ENCODE data around the gene BHLHE40. TPM values are rescaled to one million over a fixed set of nuclear protein-coding genes. Genes with fewer than 3 reads are reported as not detected.
A peak's percentile ranks its signal among the peaks of the same experiment; 100 is the strongest.

Gene BHLHE40
- total and polyA plus RNA-seq, 2 donors: 21.9 to 30.1 TPM

DNA sequence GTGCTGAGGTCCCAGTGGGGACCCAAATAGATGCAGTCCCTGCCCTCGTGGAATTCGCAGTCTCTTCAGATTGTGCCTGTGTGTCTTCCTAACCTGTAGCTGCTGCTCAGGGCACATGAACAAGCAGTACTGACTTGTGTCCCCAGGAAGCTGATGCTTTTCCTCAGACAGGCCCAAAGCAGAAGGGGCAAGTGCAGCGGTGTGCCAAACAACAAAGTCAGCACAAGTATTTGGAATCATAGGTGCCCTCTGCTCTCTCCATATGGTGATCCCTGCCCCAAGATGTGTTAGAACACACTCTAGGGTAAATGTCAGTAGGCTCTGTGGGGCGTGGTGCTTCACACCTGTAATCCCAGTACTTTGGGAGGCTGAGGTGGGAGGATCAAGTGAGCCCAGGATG is 21.9 kb downstream of the BHLHE40 start:
- H3K27me3 ChIP-seq (ENCODE audit: control insufficient read depth in 2 of 2, insufficient read depth in 1 of 2, low read length in 1 of 2): no peaks in the 10 kb centered on the region
- peaks cover 0 to 42% of the 10 kb centered on the region in 2 donors for H3K4me1 ChIP-seq (ENCODE audit: control insufficient read depth in 2 of 2, insufficient read depth in 2 of 2, low read length in 2 of 2)
- H3K9me3 ChIP-seq (ENCODE audit: control insufficient read depth in 2 of 2, insufficient read depth in 1 of 2, low read length in 1 of 2): no peaks in the 10 kb centered on the region
- H3K4me3 ChIP-seq (ENCODE audit: low read length in 2 of 2): no peak overlapping the region
- no peak overlapping the region for H3K27ac ChIP-seq (ENCODE audit: low read depth in 1 of 2, low read length in 1 of 2)
- WGBS: 98% methylated on average over 4 of the region's 4 CpGs
- no peak for DNase-seq (ENCODE audit: low read depth in 6 of 9, low spot score in 9 of 9)
- no peaks in the 10 kb centered on the region for H3K36me3 ChIP-seq (ENCODE audit: control insufficient read depth in 2 of 2, insufficient read depth in 2 of 2, low read length in 1 of 2)

DNA sequence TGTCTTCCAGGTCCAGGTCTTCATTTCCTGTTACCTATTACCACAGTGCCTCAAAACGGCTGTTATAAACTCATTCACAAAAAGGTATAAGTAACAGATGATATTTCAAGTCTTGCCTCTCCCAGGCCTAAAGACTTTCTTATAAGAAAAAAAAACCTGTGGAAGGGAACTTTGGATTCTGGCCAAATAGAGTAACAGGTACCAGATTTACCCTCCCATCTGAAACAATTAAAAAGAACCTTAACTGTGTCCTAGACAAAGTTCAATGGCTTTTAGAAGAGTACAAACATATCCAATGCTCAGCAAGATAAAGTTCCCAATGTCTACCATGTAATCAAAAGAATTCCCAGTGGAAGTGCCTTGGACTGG is 22.6 kb downstream of the BHLHE40 start:
- H3K27ac ChIP-seq (ENCODE audit: low read depth in 1 of 2, low read length in 1 of 2): no peak overlapping the region
- peaks cover 1 to 41% of the 10 kb centered on the region in 2 donors for H3K4me1 ChIP-seq (ENCODE audit: control insufficient read depth in 2 of 2, insufficient read depth in 2 of 2, low read length in 2 of 2)
- DNase-seq (ENCODE audit: low read depth in 6 of 9, low spot score in 9 of 9): no peak
- no peaks in the 10 kb centered on the region for H3K27me3 ChIP-seq (ENCODE audit: control insufficient read depth in 2 of 2, insufficient read depth in 1 of 2, low read length in 1 of 2)
- H3K4me3 ChIP-seq (ENCODE audit: low read length in 2 of 2): no peak overlapping the region
- no peaks in the 10 kb centered on the region for H3K36me3 ChIP-seq (ENCODE audit: control insufficient read depth in 2 of 2, insufficient read depth in 2 of 2, low read length in 1 of 2)
- WGBS: 90% methylated on average over 1 of the region's 1 CpG
- H3K9me3 ChIP-seq (ENCODE audit: control insufficient read depth in 2 of 2, insufficient read depth in 1 of 2, low read length in 1 of 2): no peaks in the 10 kb centered on the region

- Histone ChIP-seq H3K9me3 (ENCODE audit: control insufficient read depth in 2 of 2, insufficient read depth in 1 of 2, low read length in 1 of 2) (no peaks in the 10 kb centered on the region), H3K4me3 (ENCODE audit: low read length in 2 of 2) (no peak overlapping the region), H3K36me3 (ENCODE audit: control insufficient read depth in 2 of 2, insufficient read depth in 2 of 2, low read length in 1 of 2) (no peaks in the 10 kb centered on the region), H3K4me1 (ENCODE audit: control insufficient read depth in 2 of 2, insufficient read depth in 2 of 2, low read length in 2 of 2) (peaks cover 4 to 44% of the 10 kb centered on the region in 2 donors), H3K27me3 (ENCODE audit: control insufficient read depth in 2 of 2, insufficient read depth in 1 of 2, low read length in 1 of 2) (no peaks in the 10 kb centered on the region), H3K27ac (ENCODE audit: low read depth in 1 of 2, low read length in 1 of 2) (peak overlapping the region in 1 of 2 donors; percentile 22)
- DNase-seq (ENCODE audit: low read depth in 6 of 9, low spot score in 9 of 9): peak in 2 of 9 donors; percentile 32 to 47
- WGBS: 49% methylated on average over 16 of the region's 16 CpGs
These were observed 23.1 kb downstream of the BHLHE40 start for GRCh38 chr3:5002174-5002870.

- H3K4me1 ChIP-seq (ENCODE audit: control insufficient read depth in 2 of 2, insufficient read depth in 2 of 2, low read length in 2 of 2): peaks cover 4 to 46% of the 10 kb centered on the region in 2 donors
- no peaks in the 10 kb centered on the region for H3K36me3 ChIP-seq (ENCODE audit: control insufficient read depth in 2 of 2, insufficient read depth in 2 of 2, low read length in 1 of 2)
- no peaks in the 10 kb centered on the region for H3K9me3 ChIP-seq (ENCODE audit: control insufficient read depth in 2 of 2, insufficient read depth in 1 of 2, low read length in 1 of 2)
- H3K27me3 ChIP-seq (ENCODE audit: control insufficient read depth in 2 of 2, insufficient read depth in 1 of 2, low read length in 1 of 2): no peaks in the 10 kb centered on the region
- WGBS: 99% methylated on average over 6 of the region's 6 CpGs
- no peak for DNase-seq (ENCODE audit: low read depth in 6 of 9, low spot score in 9 of 9)
- no peak overlapping the region for H3K4me3 ChIP-seq (ENCODE audit: low read length in 2 of 2)
- H3K27ac ChIP-seq (ENCODE audit: low read depth in 1 of 2, low read length in 1 of 2): no peak overlapping the region
These were observed 23.6 kb downstream of the BHLHE40 start for GRCh38 chr3:5002871-5003247.

DNA sequence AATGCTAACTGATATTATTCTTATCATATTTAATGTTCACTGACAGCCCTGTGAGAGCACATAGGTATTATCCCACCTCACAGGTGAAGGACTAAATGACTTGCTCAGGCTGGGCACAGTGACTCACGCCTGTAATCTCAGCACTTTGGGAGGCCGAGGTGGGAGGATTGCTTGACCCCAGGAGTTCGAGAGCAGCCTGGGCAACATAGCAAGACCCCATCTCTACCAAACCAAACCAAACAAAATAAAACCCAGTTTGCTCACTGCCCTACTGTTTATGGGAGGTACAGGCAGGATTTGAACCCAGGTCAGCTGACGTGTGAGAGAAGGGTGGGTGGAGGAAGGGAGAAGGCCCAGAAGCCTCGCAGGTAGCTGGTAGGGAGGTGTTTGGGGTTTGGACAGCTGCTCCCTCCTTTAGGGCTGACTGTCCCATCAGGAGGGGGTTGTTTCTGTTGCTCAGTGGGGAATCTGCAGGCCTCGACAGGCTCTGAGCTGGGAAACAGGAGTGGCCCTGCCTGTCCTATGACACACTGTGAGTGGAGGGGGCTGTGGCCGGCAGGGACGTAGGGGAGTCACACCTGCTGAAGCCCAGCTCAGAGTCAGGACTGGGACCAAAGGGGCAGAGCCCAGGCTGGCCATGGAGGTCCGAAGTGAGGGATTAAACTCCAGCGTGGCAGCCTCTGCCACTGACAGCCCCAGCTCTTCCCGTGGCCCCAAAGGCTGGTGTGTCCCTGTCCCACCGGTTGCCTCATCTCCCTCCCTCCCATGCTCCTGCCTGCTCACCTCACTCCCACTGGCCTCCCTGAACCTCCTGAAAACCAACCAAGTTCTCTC is 25.3 kb downstream of the BHLHE40 start:
- no peaks in the 10 kb centered on the region for H3K9me3 ChIP-seq (ENCODE audit: control insufficient read depth in 2 of 2, insufficient read depth in 1 of 2, low read length in 1 of 2)

GRCh38 chr3:5005367-5005766 is 26.1 kb downstream of the BHLHE40 start:
- 71% methylated on average over 4 of the region's 4 CpGs for WGBS

More for the DNA sequence above, 25.3 kb downstream of the BHLHE40 start:
- H3K27ac ChIP-seq (ENCODE audit: low read depth in 1 of 2, low read length in 1 of 2): peak overlapping the region in 1 of 2 donors; percentile 46
- peaks cover 4 to 46% of the 10 kb centered on the region in 2 donors for H3K4me1 ChIP-seq (ENCODE audit: control insufficient read depth in 2 of 2, insufficient read depth in 2 of 2, low read length in 2 of 2)
- no peak for DNase-seq (ENCODE audit: low read depth in 6 of 9, low spot score in 9 of 9)
- WGBS: 97% methylated on average over 12 of the region's 12 CpGs
- H3K27me3 ChIP-seq (ENCODE audit: control insufficient read depth in 2 of 2, insufficient read depth in 1 of 2, low read length in 1 of 2): no peaks in the 10 kb centered on the region
- H3K4me3 ChIP-seq (ENCODE audit: low read length in 2 of 2): no peak overlapping the region
- no peaks in the 10 kb centered on the region for H3K36me3 ChIP-seq (ENCODE audit: control insufficient read depth in 2 of 2, insufficient read depth in 2 of 2, low read length in 1 of 2)

GRCh38 chr3:5006755-5007202 is 27.5 kb downstream of the BHLHE40 start:
- Histone ChIP-seq H3K4me3 (ENCODE audit: low read length in 2 of 2) (no peak overlapping the region), H3K36me3 (ENCODE audit: control insufficient read depth in 2 of 2, insufficient read depth in 2 of 2, low read length in 1 of 2) (no peaks in the 10 kb centered on the region), H3K4me1 (ENCODE audit: control insufficient read depth in 2 of 2, insufficient read depth in 2 of 2, low read length in 2 of 2) (peaks cover 4 to 42% of the 10 kb centered on the region in 2 donors), H3K27me3 (ENCODE audit: control insufficient read depth in 2 of 2, insufficient read depth in 1 of 2, low read length in 1 of 2) (no peaks in the 10 kb centered on the region), H3K9me3 (ENCODE audit: control insufficient read depth in 2 of 2, insufficient read depth in 1 of 2, low read length in 1 of 2) (no peaks in the 10 kb centered on the region), H3K27ac (ENCODE audit: low read depth in 1 of 2, low read length in 1 of 2) (peak overlapping the region in 1 of 2 donors; percentile 52)
- WGBS: 31% methylated on average over 9 of the region's 9 CpGs
- peak in 2 of 9 donors; percentile 31 to 59 for DNase-seq (ENCODE audit: low read depth in 6 of 9, low spot score in 9 of 9)

More at GRCh38 chr3:5005367-5005766, 26.1 kb downstream of the BHLHE40 start:
- peak overlapping the region in 1 of 2 donors; percentile 46 for H3K27ac ChIP-seq (ENCODE audit: low read depth in 1 of 2, low read length in 1 of 2)
- no peak for DNase-seq (ENCODE audit: low read depth in 6 of 9, low spot score in 9 of 9)
- H3K9me3 ChIP-seq (ENCODE audit: control insufficient read depth in 2 of 2, insufficient read depth in 1 of 2, low read length in 1 of 2): no peaks in the 10 kb centered on the region
- no peaks in the 10 kb centered on the region for H3K36me3 ChIP-seq (ENCODE audit: control insufficient read depth in 2 of 2, insufficient read depth in 2 of 2, low read length in 1 of 2)
- peaks cover 4 to 38% of the 10 kb centered on the region in 2 donors for H3K4me1 ChIP-seq (ENCODE audit: control insufficient read depth in 2 of 2, insufficient read depth in 2 of 2, low read length in 2 of 2)
- H3K27me3 ChIP-seq (ENCODE audit: control insufficient read depth in 2 of 2, insufficient read depth in 1 of 2, low read length in 1 of 2): no peaks in the 10 kb centered on the region
- H3K4me3 ChIP-seq (ENCODE audit: low read length in 2 of 2): no peak overlapping the region

DNA sequence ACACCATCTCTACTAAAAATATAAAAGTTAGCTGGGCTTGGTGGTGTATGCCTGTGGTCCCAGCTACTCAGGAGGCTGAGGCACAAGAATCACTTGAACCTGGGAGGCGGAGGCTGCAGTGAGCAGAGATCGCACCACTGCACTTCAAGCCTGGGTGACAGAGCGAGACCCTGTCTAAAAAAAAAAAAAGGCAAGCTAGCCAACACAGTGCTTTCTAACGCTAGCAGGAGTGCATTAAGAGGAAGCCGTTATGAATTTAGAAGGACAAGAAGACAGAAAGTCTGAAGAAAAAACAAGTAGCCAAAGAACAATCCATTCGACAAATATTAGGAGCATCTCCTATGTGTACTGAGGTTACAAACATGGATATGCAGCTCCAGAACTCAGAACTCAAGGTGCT is 28.6 kb downstream of the BHLHE40 start:
- H3K4me1 ChIP-seq (ENCODE audit: control insufficient read depth in 2 of 2, insufficient read depth in 2 of 2, low read length in 2 of 2): peaks cover 4 to 39% of the 10 kb centered on the region in 2 donors
- 88% methylated on average over 6 of the region's 6 CpGs for WGBS
- no peaks in the 10 kb centered on the region for H3K27me3 ChIP-seq (ENCODE audit: control insufficient read depth in 2 of 2, insufficient read depth in 1 of 2, low read length in 1 of 2)
- no peak overlapping the region for H3K4me3 ChIP-seq (ENCODE audit: low read length in 2 of 2)
- H3K9me3 ChIP-seq (ENCODE audit: control insufficient read depth in 2 of 2, insufficient read depth in 1 of 2, low read length in 1 of 2): no peaks in the 10 kb centered on the region
- no peak for DNase-seq (ENCODE audit: low read depth in 6 of 9, low spot score in 9 of 9)
- H3K36me3 ChIP-seq (ENCODE audit: control insufficient read depth in 2 of 2, insufficient read depth in 2 of 2, low read length in 1 of 2): no peaks in the 10 kb centered on the region
- H3K27ac ChIP-seq (ENCODE audit: low read depth in 1 of 2, low read length in 1 of 2): no peak overlapping the region

GRCh38 chr3:5009506-5010109 is 30.4 kb downstream of the BHLHE40 start:
- Histone ChIP-seq H3K4me1 (ENCODE audit: control insufficient read depth in 2 of 2, insufficient read depth in 2 of 2, low read length in 2 of 2) (peaks cover 4 to 45% of the 10 kb centered on the region in 2 donors), H3K9me3 (ENCODE audit: control insufficient read depth in 2 of 2, insufficient read depth in 1 of 2, low read length in 1 of 2) (no peaks in the 10 kb centered on the region), H3K27ac (ENCODE audit: low read depth in 1 of 2, low read length in 1 of 2) (no peak overlapping the region), H3K27me3 (ENCODE audit: control insufficient read depth in 2 of 2, insufficient read depth in 1 of 2, low read length in 1 of 2) (no peaks in the 10 kb centered on the region), H3K36me3 (ENCODE audit: control insufficient read depth in 2 of 2, insufficient read depth in 2 of 2, low read length in 1 of 2) (no peaks in the 10 kb centered on the region), H3K4me3 (ENCODE audit: low read length in 2 of 2) (no peak overlapping the region)
- WGBS: 79% methylated on average over 12 of the region's 12 CpGs
- no peak for DNase-seq (ENCODE audit: low read depth in 6 of 9, low spot score in 9 of 9)
